Measurements from ENCODE around the gene SORCS2.

The SORCS2 gene

DNA sequence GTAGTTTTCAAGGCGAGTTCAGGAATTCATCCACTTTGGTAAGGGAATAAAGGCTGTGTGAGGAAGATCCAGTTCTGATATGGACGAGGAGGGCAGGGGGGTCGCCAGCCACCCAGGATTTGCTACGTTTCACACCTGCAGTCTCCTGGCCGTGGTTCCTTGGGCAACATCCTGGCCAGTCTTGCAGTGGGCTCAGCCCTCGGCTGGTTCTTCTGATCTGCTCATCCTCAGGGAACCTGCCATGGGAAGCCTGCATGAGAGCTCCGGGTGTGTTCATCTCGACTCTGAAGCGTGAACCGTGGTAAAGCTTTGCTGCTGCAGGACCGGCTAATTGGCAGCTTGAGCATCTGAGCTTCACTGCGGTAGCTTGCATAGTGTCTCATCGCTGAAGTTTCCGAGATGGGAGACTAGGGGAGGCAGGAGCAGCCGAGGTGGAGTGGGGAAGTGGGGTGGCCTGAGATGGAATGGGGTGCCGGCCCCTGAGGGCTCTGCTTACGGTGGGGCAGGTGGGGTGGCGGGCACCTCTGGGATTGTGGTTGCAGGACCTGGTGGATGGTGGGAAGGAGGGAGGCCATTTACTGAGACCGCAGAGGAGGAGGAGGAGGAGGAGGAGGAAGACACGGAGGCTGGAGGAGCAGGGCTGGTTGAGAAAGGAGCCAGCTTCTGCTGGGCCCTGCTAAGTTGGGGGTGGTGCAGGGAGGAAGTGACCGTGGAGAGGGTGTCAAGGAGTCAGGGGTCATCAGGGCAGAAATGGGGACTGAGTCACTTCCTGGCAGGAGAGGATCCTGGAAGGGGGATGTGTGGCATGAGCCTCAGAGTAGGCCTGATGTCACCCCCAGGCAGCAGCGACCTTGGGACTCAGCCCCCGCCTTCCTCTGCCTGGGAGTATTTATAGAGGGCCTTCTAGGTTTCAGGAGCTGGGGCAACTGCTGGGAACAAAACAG, 455.5 kb downstream of the SORCS2 start:
- no peak for TF ChIP-seq CTCF (IDR thresholded peaks at IDR 0.05; ENCODE audit: insufficient read depth, low read length, poor library complexity, severe bottlenecking)
- no peaks in the 10 kb centered on the region; the same call in 1 of the 2 replicates for H3K27me3 ChIP-seq (replicated peaks; ENCODE audit: control insufficient read depth, insufficient read depth, low read length)
- no peak for DNase-seq (ENCODE audit: extremely low read depth, insufficient read length)
- H3K36me3 ChIP-seq (ENCODE audit: control insufficient read depth, insufficient read depth, low read length): no peaks in the 10 kb centered on the region
- no peak overlapping the region for H3K4me3 ChIP-seq (replicated peaks; ENCODE audit: low read depth, low read length)

DNA sequence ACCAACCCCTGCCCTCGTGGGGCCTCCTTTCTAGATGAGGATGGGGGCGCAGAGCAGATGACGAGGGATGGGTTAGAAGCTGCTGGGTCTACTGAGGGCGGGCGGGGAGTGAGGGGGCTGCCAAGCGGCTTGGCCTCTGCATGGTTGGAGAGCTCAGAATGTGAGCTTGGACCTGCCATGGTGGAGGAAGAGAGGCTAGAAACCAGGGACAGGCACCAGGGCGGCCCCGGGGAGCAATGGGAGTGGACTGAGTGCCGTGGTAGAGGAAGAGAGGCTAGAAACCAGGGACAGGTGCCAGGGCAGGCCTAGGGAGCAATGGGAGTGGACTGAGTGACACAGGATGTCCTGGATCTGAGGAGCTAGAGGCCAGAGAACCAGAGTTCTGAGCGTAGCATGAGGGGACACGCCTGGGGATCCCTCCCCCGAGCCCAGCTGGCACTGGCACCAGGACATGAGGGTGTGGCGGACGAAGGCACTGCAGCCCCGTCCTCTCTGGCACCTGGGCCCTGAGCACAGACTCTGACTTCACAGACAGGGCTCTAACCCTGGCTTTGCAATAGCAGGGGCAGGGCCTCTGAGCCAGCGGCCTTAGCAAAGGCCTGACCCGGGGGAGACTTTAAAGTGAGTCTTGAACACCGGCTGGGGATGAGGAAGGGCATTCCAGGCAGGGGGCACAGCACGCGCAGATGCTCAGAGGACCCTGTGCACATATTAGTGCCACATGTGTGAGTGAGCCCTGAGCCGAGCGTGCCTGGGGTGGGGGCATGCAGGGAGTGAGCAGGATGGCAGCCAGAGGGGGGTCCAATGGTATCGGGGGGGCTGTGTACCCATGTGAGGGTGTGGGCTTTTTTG, 456.4 kb downstream of the SORCS2 start:
- Histone ChIP-seq H3K4me3 (replicated peaks; ENCODE audit: low read depth, low read length) (no peak overlapping the region), H3K36me3 (ENCODE audit: control insufficient read depth, insufficient read depth, low read length) (no peaks in the 10 kb centered on the region), H3K27me3 (replicated peaks; ENCODE audit: control insufficient read depth, insufficient read depth, low read length) (no peaks in the 10 kb centered on the region; the same call in 1 of the 2 replicates)
- no peak for DNase-seq (ENCODE audit: extremely low read depth, insufficient read length)
- TF ChIP-seq CTCF (IDR thresholded peaks at IDR 0.05; ENCODE audit: insufficient read depth, low read length, poor library complexity, severe bottlenecking): no peak

DNA sequence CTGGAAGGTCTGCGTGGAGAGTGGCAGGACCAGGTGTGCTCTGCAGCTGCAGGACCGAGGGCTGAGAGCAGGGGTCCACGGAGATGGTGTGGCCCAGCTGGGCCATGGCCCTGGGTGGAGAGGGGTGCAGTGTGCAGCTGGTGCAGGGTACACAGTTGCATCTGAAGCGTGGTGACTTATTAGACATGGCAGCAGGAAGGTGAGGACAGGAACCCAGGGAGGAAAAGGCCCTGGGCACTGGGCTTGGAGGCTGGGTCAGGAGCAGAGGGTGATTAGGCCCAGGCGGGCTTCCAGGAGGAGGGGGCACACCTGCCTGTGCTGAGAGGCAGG, 457.0 kb downstream of the SORCS2 start:
- Histone ChIP-seq H3K4me3 (replicated peaks; ENCODE audit: low read depth, low read length) (no peak overlapping the region), H3K36me3 (ENCODE audit: control insufficient read depth, insufficient read depth, low read length) (no peaks in the 10 kb centered on the region), H3K27me3 (replicated peaks; ENCODE audit: control insufficient read depth, insufficient read depth, low read length) (no peaks in the 10 kb centered on the region; the same call in 1 of the 2 replicates)
- TF ChIP-seq CTCF (IDR thresholded peaks at IDR 0.05; ENCODE audit: insufficient read depth, low read length, poor library complexity, severe bottlenecking): no peak
- DNase-seq (ENCODE audit: extremely low read depth, insufficient read length): no peak

DNA sequence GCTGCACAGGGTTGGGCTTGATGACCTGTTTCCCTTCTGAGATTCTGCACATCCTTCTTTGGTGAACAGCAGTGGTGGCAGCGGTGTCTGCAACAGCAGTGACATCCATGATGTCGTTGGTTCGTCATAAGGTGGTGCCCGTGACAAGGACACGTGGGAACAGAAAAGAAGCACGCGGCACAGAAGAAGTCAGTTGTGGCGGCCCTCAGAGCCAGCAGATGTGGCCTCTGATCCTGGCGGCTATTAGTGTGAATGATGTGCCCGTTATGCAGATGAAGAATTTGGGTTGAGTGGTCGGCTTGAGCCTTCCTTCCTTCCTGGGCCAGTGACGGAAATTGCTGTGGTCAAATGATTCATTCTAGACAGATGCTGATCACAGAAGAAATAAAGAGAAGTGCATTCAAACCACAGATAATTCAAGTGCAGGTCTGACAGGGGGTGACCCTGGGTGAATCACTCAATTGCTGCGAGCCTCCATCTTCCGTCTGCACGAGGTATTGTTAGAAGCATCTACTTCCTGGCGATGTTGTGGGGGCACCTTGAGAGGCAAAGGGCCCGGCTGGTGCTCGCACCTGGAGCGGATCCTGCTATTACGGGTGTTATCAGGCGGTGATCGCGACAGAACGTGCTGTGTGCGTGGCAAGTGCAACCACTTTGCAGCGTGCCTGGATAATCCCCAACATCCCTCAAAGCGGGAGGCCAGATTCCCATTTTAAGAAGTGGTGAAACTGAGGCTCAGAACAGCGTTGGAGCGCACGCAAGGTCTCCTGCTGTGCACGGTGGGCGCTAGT, 457.6 kb downstream of the SORCS2 start:
- Histone ChIP-seq H3K4me3 (replicated peaks; ENCODE audit: low read depth, low read length) (no peak overlapping the region), H3K27me3 (replicated peaks; ENCODE audit: control insufficient read depth, insufficient read depth, low read length) (no peaks in the 10 kb centered on the region; the same call in 1 of the 2 replicates), H3K36me3 (ENCODE audit: control insufficient read depth, insufficient read depth, low read length) (no peaks in the 10 kb centered on the region)
- no peak for DNase-seq (ENCODE audit: extremely low read depth, insufficient read length)
- no peak for TF ChIP-seq CTCF (IDR thresholded peaks at IDR 0.05; ENCODE audit: insufficient read depth, low read length, poor library complexity, severe bottlenecking)

- Histone ChIP-seq H3K36me3 (ENCODE audit: control insufficient read depth, insufficient read depth, low read length) (no peaks in the 10 kb centered on the region), H3K27me3 (replicated peaks; ENCODE audit: control insufficient read depth, insufficient read depth, low read length) (no peaks in the 10 kb centered on the region; the same call in 1 of the 2 replicates), H3K4me3 (replicated peaks; ENCODE audit: low read depth, low read length) (no peak overlapping the region)
- DNase-seq (ENCODE audit: extremely low read depth, insufficient read length): no peak
- no peak for TF ChIP-seq CTCF (IDR thresholded peaks at IDR 0.05; ENCODE audit: insufficient read depth, low read length, poor library complexity, severe bottlenecking)
Measured at GRCh38 chr4:7650606-7651385, 458.5 kb downstream of the SORCS2 start.

All from GM06990 (cell line).